Measurements from ENCODE around the gene B3GALT6. TPM values are rescaled to one million over a fixed set of nuclear protein-coding genes. Genes with fewer than 3 reads are reported as not detected.

B3GALT6 gene
- total RNA-seq, 1 experiment from 2014 or later = 74.0 TPM

DNA sequence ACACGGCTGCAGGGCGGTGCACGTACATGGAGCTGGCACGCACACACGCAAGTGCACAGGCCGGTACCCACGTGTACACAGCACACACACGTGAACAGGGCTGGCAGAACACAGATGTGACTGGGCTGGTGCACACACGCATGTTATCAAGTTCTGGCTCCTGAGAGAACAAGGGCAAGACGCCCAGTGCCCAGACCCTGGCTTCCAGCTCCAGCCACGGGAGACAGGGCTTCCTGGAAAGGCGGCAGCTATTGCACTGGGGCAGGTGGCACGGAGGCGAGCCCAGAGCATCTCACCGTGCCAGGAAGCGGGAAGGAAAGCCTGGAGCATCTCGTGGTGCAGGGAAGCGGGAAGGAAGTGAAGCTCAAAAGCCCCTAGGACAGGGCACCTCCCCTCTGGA lies 6.1 kb upstream of the B3GALT6 start:
- Histone ChIP-seq H3F3A (ENCODE audit: low read length, unreplicated experiment) (no peaks in the 10 kb centered on the region), H3K79me2 (ENCODE audit: low read length) (peaks cover 64% of the 10 kb centered on the region), H3K27ac (ENCODE audit: low read length) (no peak overlapping the region), H4K20me1 (ENCODE audit: low read length) (peaks cover 18% of the 10 kb centered on the region), H3K4me3 (ENCODE audit: low read length) (no peak overlapping the region), H2AFZ (ENCODE audit: low read length) (no peak overlapping the region), H3K9ac (ENCODE audit: low read length) (no peak overlapping the region), H3K9me2 (replicated peaks; ENCODE audit: low read length) (no peaks in the 10 kb centered on the region), H3K4me1 (ENCODE audit: insufficient read depth, low read length) (peaks cover 10% of the 10 kb centered on the region), H3K27me3 (ENCODE audit: low read length) (no peaks in the 10 kb centered on the region), H3K9me3 (ENCODE audit: low read length) (no peaks in the 10 kb centered on the region), H3K4me2 (ENCODE audit: low read length) (no peak overlapping the region), H3K36me3 (ENCODE audit: low read depth, low read length) (peaks cover 57% of the 10 kb centered on the region)
- ChIA-PET POLR2A (ENCODE audit: unreplicated experiment) (no interaction called here), CTCF (no interaction called here)
- intact Hi-C loops (cut with micrococcal nuclease) = no loop called here
- TF ChIP-seq CTCF (conservative IDR thresholded peaks at IDR 0.05; ENCODE audit: low read depth, low read length) = no peak
- TF ChIP-seq EZH2phosphoT487 (IDR thresholded peaks at IDR 0.05; ENCODE audit: borderline replicate concordance, low read length) = no peak
- TF ChIP-seq EZH2 (IDR thresholded peaks at IDR 0.05; ENCODE audit: low read length, unreplicated experiment) = no peak
- BruUV-seq (replicated peaks) = no TSS peak
- no peak for ATAC-seq
- no peak for DNase-seq

DNA sequence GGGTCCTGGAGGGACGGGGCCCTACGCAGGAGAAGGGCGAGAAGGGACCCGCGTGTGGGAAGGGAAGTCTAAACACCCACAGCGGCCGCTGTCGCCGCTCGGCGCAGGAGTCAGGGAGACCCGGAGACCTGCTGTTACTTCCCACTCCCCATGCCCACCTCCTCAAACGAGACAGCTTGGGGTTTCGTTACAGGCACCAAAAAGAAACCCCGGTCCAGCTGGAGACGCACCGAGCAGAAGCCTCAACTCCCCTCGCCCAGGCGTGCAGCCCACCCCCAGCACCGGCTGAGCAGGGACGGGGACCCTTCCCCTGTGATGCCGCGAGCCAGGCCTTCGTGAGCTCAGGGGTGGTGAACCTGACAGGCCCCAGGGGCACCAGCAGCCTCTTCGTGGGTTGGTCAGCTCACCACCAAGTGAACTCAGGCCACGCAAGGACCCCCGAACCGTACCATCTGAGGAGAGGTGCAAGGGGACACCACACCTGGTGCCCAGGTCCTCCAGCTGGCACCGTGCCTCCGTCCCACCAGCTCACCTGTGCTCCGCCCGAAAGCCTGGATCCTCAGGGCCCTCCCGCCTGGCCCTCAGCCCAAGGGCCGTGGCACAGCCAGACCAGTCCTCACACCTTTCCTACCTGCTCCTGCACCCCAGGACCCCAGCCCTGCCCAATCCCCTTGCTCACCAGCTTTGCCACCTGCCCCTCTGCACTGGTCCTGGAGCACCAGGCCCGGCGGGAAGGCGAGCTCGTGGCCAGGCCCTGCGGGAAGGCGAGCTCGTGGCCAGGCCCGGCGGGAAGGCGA lies 5.3 kb upstream of the B3GALT6 start:
- Histone ChIP-seq H3F3A (ENCODE audit: low read length, unreplicated experiment) (no peaks in the 10 kb centered on the region), H3K4me3 (ENCODE audit: low read length) (no peak overlapping the region), H3K79me2 (ENCODE audit: low read length) (peaks cover 72% of the 10 kb centered on the region), H3K36me3 (ENCODE audit: low read depth, low read length) (peaks cover 51% of the 10 kb centered on the region), H3K4me1 (ENCODE audit: insufficient read depth, low read length) (peaks cover 10% of the 10 kb centered on the region), H2AFZ (ENCODE audit: low read length) (no peak overlapping the region), H3K4me2 (ENCODE audit: low read length) (no peak overlapping the region), H4K20me1 (ENCODE audit: low read length) (peaks cover 18% of the 10 kb centered on the region), H3K27me3 (ENCODE audit: low read length) (no peaks in the 10 kb centered on the region), H3K9ac (ENCODE audit: low read length) (no peak overlapping the region), H3K9me2 (replicated peaks; ENCODE audit: low read length) (no peaks in the 10 kb centered on the region), H3K9me3 (ENCODE audit: low read length) (no peaks in the 10 kb centered on the region), H3K27ac (ENCODE audit: low read length) (no peak overlapping the region)
- ATAC-seq (no peak), DNase-seq (no peak)
- no peak for TF ChIP-seq EZH2 (IDR thresholded peaks at IDR 0.05; ENCODE audit: low read length, unreplicated experiment)
- no peak for TF ChIP-seq EZH2phosphoT487 (IDR thresholded peaks at IDR 0.05; ENCODE audit: borderline replicate concordance, low read length)
- no peak for TF ChIP-seq CTCF (conservative IDR thresholded peaks at IDR 0.05; ENCODE audit: low read depth, low read length)
- CTCF ChIA-PET = no interaction called here
- POLR2A ChIA-PET (ENCODE audit: unreplicated experiment) = no interaction called here
- intact Hi-C loops (cut with micrococcal nuclease) = no loop called here
- no TSS peak for BruUV-seq (replicated peaks)

DNA sequence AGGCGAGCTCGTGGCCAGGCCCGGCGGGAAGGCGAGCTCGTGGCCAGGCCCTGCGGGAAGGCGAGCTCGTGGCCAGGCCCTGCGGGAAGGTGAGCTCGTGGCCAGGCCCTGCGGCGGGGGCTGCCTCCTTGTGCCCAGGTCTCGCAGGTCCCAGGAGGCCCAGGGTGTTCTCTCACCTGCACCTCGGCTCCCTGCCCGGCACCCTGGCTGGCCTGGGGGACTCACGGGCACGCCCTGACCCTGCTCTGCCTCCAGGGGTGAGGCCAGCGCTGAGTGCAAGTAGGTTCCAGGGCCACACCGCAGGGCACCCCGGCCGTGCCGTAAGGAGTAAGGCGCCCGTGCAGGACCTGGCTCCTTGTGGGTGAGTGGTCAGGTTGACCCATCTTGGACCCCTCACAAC lies 4.7 kb upstream of the B3GALT6 start:
- no peak overlapping the region for H2AFZ ChIP-seq (ENCODE audit: low read length)
- ChIA-PET POLR2A (ENCODE audit: unreplicated experiment) (no interaction called here), CTCF (no interaction called here)
- TF ChIP-seq CTCF (conservative IDR thresholded peaks at IDR 0.05; ENCODE audit: low read depth, low read length) = no peak
- TF ChIP-seq EZH2 (IDR thresholded peaks at IDR 0.05; ENCODE audit: low read length, unreplicated experiment) = no peak
- no peak for TF ChIP-seq EZH2phosphoT487 (IDR thresholded peaks at IDR 0.05; ENCODE audit: borderline replicate concordance, low read length)
- no peaks in the 10 kb centered on the region for H3K9me3 ChIP-seq (ENCODE audit: low read length)
- no peak overlapping the region for H3K4me2 ChIP-seq (ENCODE audit: low read length)
- H3K36me3 ChIP-seq (ENCODE audit: low read depth, low read length) = peaks cover 46% of the 10 kb centered on the region
- H3K9ac ChIP-seq (ENCODE audit: low read length) = no peak overlapping the region
- H3K27me3 ChIP-seq (ENCODE audit: low read length) = no peaks in the 10 kb centered on the region
- no peak overlapping the region for H3K4me3 ChIP-seq (ENCODE audit: low read length)
- ATAC-seq (no peak), DNase-seq (no peak)
- H3K4me1 ChIP-seq (ENCODE audit: insufficient read depth, low read length) = peaks cover 10% of the 10 kb centered on the region
- peaks cover 73% of the 10 kb centered on the region for H3K79me2 ChIP-seq (ENCODE audit: low read length)
- H3K27ac ChIP-seq (ENCODE audit: low read length) = no peak overlapping the region
- peaks cover 18% of the 10 kb centered on the region for H4K20me1 ChIP-seq (ENCODE audit: low read length)
- BruUV-seq (replicated peaks) = no TSS peak
- intact Hi-C loops (cut with micrococcal nuclease) = no loop called here
- no peaks in the 10 kb centered on the region for H3K9me2 ChIP-seq (replicated peaks; ENCODE audit: low read length)
- no peaks in the 10 kb centered on the region for H3F3A ChIP-seq (ENCODE audit: low read length, unreplicated experiment)

All from PC-3 (cell line).